Measurements from ENCODE around the gene GBX1.

Gene GBX1

GRCh38 chr7:151202836-151203235 lies 35.3 kb upstream of the GBX1 start:
- no peak overlapping the region for H3K27ac Mint-ChIP-seq
- intact Hi-C loops (cut with micrococcal nuclease), result no loop called here

GRCh38 chr7:151201751-151202150 lies 34.3 kb upstream of the GBX1 start:
- no peak overlapping the region for H3K4me3 Mint-ChIP-seq
- H3K27me3 Mint-ChIP-seq, result peaks cover 38% of the 10 kb centered on the region
- H3K4me1 Mint-ChIP-seq (ENCODE audit: low read depth), result no peaks in the 10 kb centered on the region
- intact Hi-C loops (cut with micrococcal nuclease), result no loop called here
- H3K9me3 Mint-ChIP-seq, result no peaks in the 10 kb centered on the region
- no peaks in the 10 kb centered on the region for H3K36me3 Mint-ChIP-seq (ENCODE audit: low read depth)
- H3K27ac Mint-ChIP-seq, result no peak overlapping the region

More at GRCh38 chr7:151202836-151203235, 35.3 kb upstream of the GBX1 start:
- Mint-ChIP-seq H3K4me1 (ENCODE audit: low read depth) (no peaks in the 10 kb centered on the region), H3K4me3 (no peak overlapping the region), H3K27me3 (peaks cover 48% of the 10 kb centered on the region), H3K9me3 (no peaks in the 10 kb centered on the region), H3K36me3 (ENCODE audit: low read depth) (no peaks in the 10 kb centered on the region)

- no peaks in the 10 kb centered on the region for H3K4me1 Mint-ChIP-seq (ENCODE audit: low read depth)
- peaks cover 34% of the 10 kb centered on the region for H3K27me3 Mint-ChIP-seq
- no peaks in the 10 kb centered on the region for H3K9me3 Mint-ChIP-seq
- intact Hi-C loops (cut with micrococcal nuclease), result no loop called here
- H3K36me3 Mint-ChIP-seq (ENCODE audit: low read depth), result no peaks in the 10 kb centered on the region
- no peak overlapping the region for H3K4me3 Mint-ChIP-seq
- H3K27ac Mint-ChIP-seq, result no peak overlapping the region
These were observed 33.9 kb upstream of the GBX1 start for GRCh38 chr7:151201344-151201743.

- Mint-ChIP-seq H3K4me3 (no peak overlapping the region), H3K4me1 (ENCODE audit: low read depth) (no peaks in the 10 kb centered on the region), H3K36me3 (ENCODE audit: low read depth) (no peaks in the 10 kb centered on the region), H3K9me3 (no peaks in the 10 kb centered on the region), H3K27ac (no peak overlapping the region), H3K27me3 (peaks cover 23% of the 10 kb centered on the region)
- intact Hi-C loops (cut with micrococcal nuclease), result no loop called here
These were observed 31.7 kb upstream of the GBX1 start for GRCh38 chr7:151198945-151199848.

GRCh38 chr7:151197932-151198331 lies 30.4 kb upstream of the GBX1 start:
- intact Hi-C loops (cut with micrococcal nuclease), result no loop called here
- Mint-ChIP-seq H3K4me1 (ENCODE audit: low read depth) (no peaks in the 10 kb centered on the region), H3K9me3 (no peaks in the 10 kb centered on the region), H3K36me3 (ENCODE audit: low read depth) (no peaks in the 10 kb centered on the region), H3K27me3 (peaks cover 17% of the 10 kb centered on the region), H3K4me3 (no peak overlapping the region), H3K27ac (no peak overlapping the region)

GRCh38 chr7:151195616-151196450 lies 28.3 kb upstream of the GBX1 start:
- H3K4me3 Mint-ChIP-seq, result no peak overlapping the region
- no peak overlapping the region for H3K27ac Mint-ChIP-seq
- H3K9me3 Mint-ChIP-seq, result no peaks in the 10 kb centered on the region
- intact Hi-C loops (cut with micrococcal nuclease), result no loop called here
- no peaks in the 10 kb centered on the region for H3K36me3 Mint-ChIP-seq (ENCODE audit: low read depth)
- H3K4me1 Mint-ChIP-seq (ENCODE audit: low read depth), result no peaks in the 10 kb centered on the region
- H3K27me3 Mint-ChIP-seq, result peaks cover 17% of the 10 kb centered on the region

GRCh38 chr7:151194188-151194587 lies 26.7 kb upstream of the GBX1 start:
- H3K4me1 Mint-ChIP-seq (ENCODE audit: low read depth), result no peaks in the 10 kb centered on the region
- no peaks in the 10 kb centered on the region for H3K9me3 Mint-ChIP-seq
- no peak overlapping the region for H3K4me3 Mint-ChIP-seq
- peaks cover 16% of the 10 kb centered on the region for H3K27me3 Mint-ChIP-seq
- no peak overlapping the region for H3K27ac Mint-ChIP-seq
- no peaks in the 10 kb centered on the region for H3K36me3 Mint-ChIP-seq (ENCODE audit: low read depth)
- intact Hi-C loops (cut with micrococcal nuclease), result no loop called here

- Mint-ChIP-seq H3K36me3 (ENCODE audit: low read depth) (no peaks in the 10 kb centered on the region), H3K9me3 (no peaks in the 10 kb centered on the region), H3K4me1 (ENCODE audit: low read depth) (no peaks in the 10 kb centered on the region), H3K27me3 (peaks cover 18% of the 10 kb centered on the region), H3K27ac (no peak overlapping the region), H3K4me3 (no peak overlapping the region)
- intact Hi-C loops (cut with micrococcal nuclease), result no loop called here
These were observed 25.9 kb upstream of the GBX1 start for GRCh38 chr7:151193203-151193978.

GRCh38 chr7:151192002-151192539 lies 24.6 kb upstream of the GBX1 start:
- peaks cover 18% of the 10 kb centered on the region for H3K27me3 Mint-ChIP-seq
- no peak overlapping the region for H3K4me3 Mint-ChIP-seq
- no peaks in the 10 kb centered on the region for H3K4me1 Mint-ChIP-seq (ENCODE audit: low read depth)
- no peak overlapping the region for H3K27ac Mint-ChIP-seq
- H3K9me3 Mint-ChIP-seq, result no peaks in the 10 kb centered on the region
- intact Hi-C loops (cut with micrococcal nuclease), result no loop called here
- no peaks in the 10 kb centered on the region for H3K36me3 Mint-ChIP-seq (ENCODE audit: low read depth)

- Mint-ChIP-seq H3K4me1 (ENCODE audit: low read depth) (no peaks in the 10 kb centered on the region), H3K9me3 (no peaks in the 10 kb centered on the region), H3K27me3 (peaks cover 18% of the 10 kb centered on the region), H3K4me3 (no peak overlapping the region), H3K36me3 (ENCODE audit: low read depth) (no peaks in the 10 kb centered on the region), H3K27ac (no peak overlapping the region)
- intact Hi-C loops (cut with micrococcal nuclease), result no loop called here
These were observed 24.1 kb upstream of the GBX1 start for GRCh38 chr7:151191544-151191943.

GRCh38 chr7:151189038-151189437 lies 21.5 kb upstream of the GBX1 start:
- Mint-ChIP-seq H3K4me1 (ENCODE audit: low read depth) (no peaks in the 10 kb centered on the region), H3K4me3 (no peak overlapping the region), H3K9me3 (no peaks in the 10 kb centered on the region), H3K27ac (no peak overlapping the region), H3K27me3 (peaks cover 14% of the 10 kb centered on the region), H3K36me3 (ENCODE audit: low read depth) (no peaks in the 10 kb centered on the region)
- intact Hi-C loops (cut with micrococcal nuclease), result no loop called here

GRCh38 chr7:151188252-151188542 lies 20.7 kb upstream of the GBX1 start:
- Mint-ChIP-seq H3K27me3 (peaks cover 15% of the 10 kb centered on the region), H3K4me3 (no peak overlapping the region), H3K36me3 (ENCODE audit: low read depth) (no peaks in the 10 kb centered on the region), H3K4me1 (ENCODE audit: low read depth) (no peaks in the 10 kb centered on the region), H3K27ac (no peak overlapping the region), H3K9me3 (no peaks in the 10 kb centered on the region)
- intact Hi-C loops (cut with micrococcal nuclease), result no loop called here

- H3K27me3 Mint-ChIP-seq, result peaks cover 13% of the 10 kb centered on the region
- no peaks in the 10 kb centered on the region for H3K36me3 Mint-ChIP-seq (ENCODE audit: low read depth)
- no peak overlapping the region for H3K27ac Mint-ChIP-seq
- H3K9me3 Mint-ChIP-seq, result no peaks in the 10 kb centered on the region
- intact Hi-C loops (cut with micrococcal nuclease), result no loop called here
- no peak overlapping the region for H3K4me3 Mint-ChIP-seq
- H3K4me1 Mint-ChIP-seq (ENCODE audit: low read depth), result no peaks in the 10 kb centered on the region
These were observed 20.1 kb upstream of the GBX1 start for GRCh38 chr7:151187409-151188251.

Measured in dendritic cell treated with granulocyte-macrophage colony-stimulating factor and Interleukin-4, amounts not matched to agents 40 ng/mL and 50 ng/mL, for 4 days (primary cell).